ENCODE results near the gene TYK2. TPM values are rescaled to one million over a fixed set of nuclear protein-coding genes. Genes with fewer than 3 reads are reported as not detected.
"Not testable (repeated sequence)": the region's sequence is repeated elsewhere in the genome, so short reads cannot be mapped to it uniquely, and the experiment has no call there.

The TYK2 gene
- total RNA-seq, 4 donors from 2014 or later: 22.0 to 112 (median 67.8) TPM

GRCh38 chr19:10416380-10417257, 36.2 kb upstream of the TYK2 start:
- no peak overlapping the region for H3K27ac ChIP-seq
- peak in 1 of 2 donors; percentile 49 for DNase-seq
- peaks cover 0 to 32% of the 10 kb centered on the region in 2 donors for H3K4me1 ChIP-seq
- no peak overlapping the region for H3K4me3 ChIP-seq
- no peaks in the 10 kb centered on the region for H3K9me3 ChIP-seq
- TF ChIP-seq POLR2A (IDR thresholded peaks at IDR 0.05) (no peak), CTCF (IDR thresholded peaks at IDR 0.05) (peak; percentile 20 to 51 (median 36))
- peaks cover 20 to 33% of the 10 kb centered on the region in 2 donors for H3K27me3 ChIP-seq
- intact Hi-C loops (cut with DNase I; ENCODE audit: low total_unique reads): no loop called here
- no peaks in the 10 kb centered on the region for H3K36me3 ChIP-seq

- Histone ChIP-seq H3K36me3 (no peaks in the 10 kb centered on the region), H3K4me3 (no peak overlapping the region), H3K4me1 (peaks cover 0 to 27% of the 10 kb centered on the region in 2 donors), H3K27me3 (peaks cover 14 to 29% of the 10 kb centered on the region in 2 donors), H3K9me3 (no peaks in the 10 kb centered on the region), H3K27ac (no peak overlapping the region)
- no peak for DNase-seq
- intact Hi-C loops (cut with DNase I; ENCODE audit: low total_unique reads): no loop called here
- TF ChIP-seq CTCF (IDR thresholded peaks at IDR 0.05) (no peak), POLR2A (IDR thresholded peaks at IDR 0.05) (no peak)
These were observed 35.7 kb upstream of the TYK2 start for GRCh38 chr19:10416083-10416379.

GRCh38 chr19:10412257-10412977, 32.0 kb upstream of the TYK2 start:
- intact Hi-C loops (cut with DNase I; ENCODE audit: low total_unique reads): no loop called here
- Histone ChIP-seq H3K9me3 (no peaks in the 10 kb centered on the region), H3K4me1 (peaks cover 0 to 5% of the 10 kb centered on the region in 2 donors), H3K4me3 (no peak overlapping the region), H3K27ac (no peak overlapping the region), H3K27me3 (peaks cover 9 to 10% of the 10 kb centered on the region in 2 donors), H3K36me3 (no peaks in the 10 kb centered on the region)
- no peak for DNase-seq
- TF ChIP-seq CTCF (IDR thresholded peaks at IDR 0.05) (no peak), POLR2A (IDR thresholded peaks at IDR 0.05) (no peak)

GRCh38 chr19:10411224-10411623, 30.9 kb upstream of the TYK2 start:
- H3K9me3 ChIP-seq; H3K4me1 ChIP-seq; intact Hi-C loops (cut with DNase I; ENCODE audit: low total_unique reads); H3K27me3 ChIP-seq; H3K36me3 ChIP-seq; DNase-seq; H3K4me3 ChIP-seq; H3K27ac ChIP-seq: not testable (repeated sequence)

GRCh38 chr19:10408511-10409283, 28.3 kb upstream of the TYK2 start:
- Histone ChIP-seq H3K4me1 (peaks cover 0 to 9% of the 10 kb centered on the region in 2 donors), H3K4me3 (no peak overlapping the region), H3K27me3 (peaks cover 4 to 10% of the 10 kb centered on the region in 2 donors), H3K9me3 (no peaks in the 10 kb centered on the region), H3K36me3 (no peaks in the 10 kb centered on the region), H3K27ac (no peak overlapping the region)
- intact Hi-C loops (cut with DNase I; ENCODE audit: low total_unique reads): no loop called here
- TF ChIP-seq POLR2A (IDR thresholded peaks at IDR 0.05) (no peak), CTCF (IDR thresholded peaks at IDR 0.05) (no peak)
- DNase-seq: no peak
